Measurements from ENCODE around the gene RRP1. TPM values are rescaled to one million over a fixed set of nuclear protein-coding genes. Genes with fewer than 3 reads are reported as not detected.

RRP1 gene
- total and polyA plus RNA-seq, 2 of the 13 experiments (the other 11 are each of a cell fraction or from before 2014, with no cell fraction given), result 20.1 to 35.1 TPM

- TF ChIP-seq ZBTB40 (IDR thresholded peaks at IDR 0.05), result no peak
- TF ChIP-seq ZBTB40 (CRISPR knock-in tag; IDR thresholded peaks at IDR 0.05), result 0 out of 2 replicates have a peak, but pooled peaks have one; percentile 32
- TF ChIP-seq ZNF354B (CRISPR knock-in tag; IDR thresholded peaks at IDR 0.05), result no peak
- TF ChIP-seq NONO (IDR thresholded peaks at IDR 0.05), result no peak
- TF ChIP-seq NONO (CRISPR knock-in tag; conservative IDR thresholded peaks at IDR 0.05), result peak; percentile 77
- peak; percentile 37; the same call in 1 of the 2 replicates for TF ChIP-seq HDAC1 (CRISPR knock-in tag; IDR thresholded peaks at IDR 0.05)
- no peak for TF ChIP-seq ZBTB49 (CRISPR knock-in tag; IDR thresholded peaks at IDR 0.05; ENCODE audit: borderline replicate concordance)
- TF ChIP-seq BCL6 (CRISPR knock-in tag; IDR thresholded peaks at IDR 0.05), result no peak
- peak; percentile 74; the same call in 1 of the 2 replicates for TF ChIP-seq ZSCAN29 (CRISPR knock-in tag; conservative IDR thresholded peaks at IDR 0.05)
- peak; percentile 81 for TF ChIP-seq SP5 (CRISPR knock-in tag; IDR thresholded peaks at IDR 0.05; ENCODE audit: borderline replicate concordance, low read depth)
- TF ChIP-seq ZNF230 (CRISPR knock-in tag; IDR thresholded peaks at IDR 0.05), result 0 out of 2 replicates have a peak, but pooled peaks have one; percentile 43
- TF ChIP-seq THYN1 (CRISPR knock-in tag; IDR thresholded peaks at IDR 0.05; ENCODE audit: borderline replicate concordance, low read depth), result no peak
- no peak for TF ChIP-seq ZNF660 (CRISPR knock-in tag; IDR thresholded peaks at IDR 0.05; ENCODE audit: borderline replicate concordance, low read depth)
- TF ChIP-seq EED (CRISPR knock-in tag; IDR thresholded peaks at IDR 0.05), result 0 out of 2 replicates have a peak, but pooled peaks have one; percentile 4
- TF ChIP-seq ZHX1 (CRISPR knock-in tag; IDR thresholded peaks at IDR 0.05; ENCODE audit: low read depth), result 0 out of 2 replicates have a peak, but pooled peaks have one; percentile 37
Observed at GRCh38 chr21:43810505-43811261, 21.3 kb downstream of the RRP1 start (continued).
